ENCODE results near the gene MVB12B. TPM values are rescaled to one million over a fixed set of nuclear protein-coding genes. Genes with fewer than 3 reads are reported as not detected.
"Not testable (repeated sequence)": the region's sequence is repeated elsewhere in the genome, so short reads cannot be mapped to it uniquely, and the experiment has no call there.

MVB12B gene
- total RNA-seq, 2 donors from 2014 or later: 16.1 to 17.2 TPM

GRCh38 chr9:126524353-126525077 lies 197.9 kb downstream of the MVB12B start:
- DNase-seq: no peak
- no peak for ATAC-seq
- intact Hi-C loops (cut with DNase I, micrococcal nuclease): no loop called here

GRCh38 chr9:126526218-126527108 lies 199.8 kb downstream of the MVB12B start:
- DNase-seq: no peak
- ATAC-seq: no peak
- intact Hi-C loops (cut with DNase I, micrococcal nuclease): no loop called here

- ATAC-seq (no peak), DNase-seq (no peak)
- intact Hi-C loops (cut with DNase I, micrococcal nuclease): no loop called here
These were observed 200.6 kb downstream of the MVB12B start for GRCh38 chr9:126527109-126527825.

GRCh38 chr9:126528111-126528510 lies 201.5 kb downstream of the MVB12B start:
- DNase-seq (no peak), ATAC-seq (no peak)
- intact Hi-C loops (cut with DNase I, micrococcal nuclease): no loop called here

GRCh38 chr9:126528915-126529314 lies 202.3 kb downstream of the MVB12B start:
- intact Hi-C loops (cut with DNase I, micrococcal nuclease): no loop called here
- DNase-seq (no peak), ATAC-seq (no peak)

- no peak for DNase-seq
- intact Hi-C loops (cut with DNase I, micrococcal nuclease): no loop called here
- ATAC-seq: no peak
These were observed 204.5 kb downstream of the MVB12B start for GRCh38 chr9:126531035-126531571.

- DNase-seq: no peak
- ATAC-seq: no peak
- intact Hi-C loops (cut with DNase I, micrococcal nuclease): no loop called here
These were observed 205.0 kb downstream of the MVB12B start for GRCh38 chr9:126531591-126531990.

- intact Hi-C loops (cut with DNase I, micrococcal nuclease): no loop called here
- no peak for DNase-seq
- no peak for ATAC-seq
These were observed 205.4 kb downstream of the MVB12B start for GRCh38 chr9:126532019-126532462.

- no peak for ATAC-seq
- DNase-seq: no peak
- intact Hi-C loops (cut with DNase I, micrococcal nuclease): no loop called here
These were observed 205.9 kb downstream of the MVB12B start for GRCh38 chr9:126532489-126532888.

GRCh38 chr9:126532951-126533925 lies 206.6 kb downstream of the MVB12B start:
- intact Hi-C loops (cut with DNase I, micrococcal nuclease): no loop called here
- ATAC-seq (no peak), DNase-seq (no peak)

GRCh38 chr9:126533926-126534310 lies 207.3 kb downstream of the MVB12B start:
- no peak for ATAC-seq
- no peak for DNase-seq
- intact Hi-C loops (cut with DNase I, micrococcal nuclease): no loop called here

- intact Hi-C loops (cut with DNase I, micrococcal nuclease): no loop called here
- ATAC-seq (no peak), DNase-seq (no peak)
These were observed 208.0 kb downstream of the MVB12B start for GRCh38 chr9:126534431-126535186.

GRCh38 chr9:126536131-126536530 lies 209.5 kb downstream of the MVB12B start:
- intact Hi-C loops (cut with DNase I, micrococcal nuclease): no loop called here
- DNase-seq (no peak), ATAC-seq (no peak)

- intact Hi-C loops (cut with DNase I, micrococcal nuclease): no loop called here
- DNase-seq (no peak), ATAC-seq (no peak)
These were observed 210.3 kb downstream of the MVB12B start for GRCh38 chr9:126536841-126537465.

GRCh38 chr9:126538550-126538949 lies 211.9 kb downstream of the MVB12B start:
- intact Hi-C loops (cut with DNase I, micrococcal nuclease): no loop called here
- ATAC-seq (no peak), DNase-seq (no peak)

GRCh38 chr9:126540398-126540797 lies 213.8 kb downstream of the MVB12B start:
- DNase-seq; ATAC-seq; intact Hi-C loops (cut with DNase I, micrococcal nuclease): not testable (repeated sequence)

GRCh38 chr9:126543490-126543889 lies 216.9 kb downstream of the MVB12B start:
- intact Hi-C loops (cut with DNase I, micrococcal nuclease): no loop called here
- DNase-seq: no peak
- no peak for ATAC-seq

Measured in left colon (tissue), 2 donors.